Right lobe of liver (tissue), 6 donors: ENCODE data around the gene DAB2. TPM values are rescaled to one million over a fixed set of nuclear protein-coding genes. Genes with fewer than 3 reads are reported as not detected.
A peak's percentile ranks its signal among the peaks of the same experiment; 100 is the strongest.

Experiments used
- ATAC-seq, 4 donors: fragments of 200-7000 bp; cut with Tn5 transposase; one replicate each; pipeline ENCODE4 v1.9.1; 2020; ENCODE audit warnings: mild to moderate bottlenecking in 4 of 4, moderate library complexity in 4 of 4
- DNase-seq, 3 donors: peaks; one replicate each; pipeline ENCODE4 v3.0.0-alpha.2; 2020
- H3K27ac ChIP-seq, 3 donors: fragments of 200-600 bp; one replicate each; pipeline ENCODE4 v1.8.0; 2022
- H3K27me3 ChIP-seq, 2 donors: fragments of 200-600 bp; one replicate each; pipeline ENCODE4 v1.8.0; 2022
- H3K36me3 ChIP-seq, 4 donors: fragments of 200-600 bp; sonication (generic) in 1 of 4; one replicate each; pipeline versions ENCODE4 v1.5.1 to v1.8.0; 2017 to 2022; ENCODE audit warnings: control low read depth in 1 of 4
- H3K4me1 ChIP-seq, 4 donors: fragments of 200-600 bp; sonication (generic) in 1 of 4; one replicate each; pipeline versions ENCODE4 v1.5.1 to v1.8.0; 2017 to 2022; ENCODE audit warnings: control low read depth in 1 of 4
- H3K4me3 ChIP-seq, 3 donors: fragments of 200-600 bp; one replicate each; pipeline ENCODE4 v1.8.0; 2022
- H3K9me3 ChIP-seq, 4 donors: fragments of 200-600 bp; sonication (generic) in 1 of 4; one replicate each; pipeline versions ENCODE4 v1.5.1 to v1.8.0; 2017 to 2022; ENCODE audit warnings: control low read depth in 1 of 4
- POLR2A ChIP-seq: fragments of 450-650 bp; IDR thresholded peaks from one replicate; pipeline ENCODE4 v1.6.1; 2017; ENCODE audit warnings: antibody characterized with exemption, mild to moderate bottlenecking
- WGBS: methylation state at CpG from one replicate; pipeline ENCODE4 v1.1.6; 2018; ENCODE audit warnings: low coverage, low lambda C conversion rate; ENCODE audit not compliant: insufficient coverage; ENCODE audit errors: missing lambda C conversion rate; 5-methylcytosine and 5-hydroxymethylcytosine counted together
- intact Hi-C, 2 donors: fragments of 100-400 bp; cut with DNase I; formaldehyde crosslinking; loops; one replicate each; pipeline versions ENCODE4 v1.11.2 to v1.14.1; 2022
- total RNA-seq, 6 experiments: library from RNA; depleted of rRNA in 2 of 6; stranded (reverse); fragments of >200 nt in 2 of 6; fragmentation: NEBNext Ultra II Directional in 3 of 6; extraction: Animal tissue kit (Norgen Biotek cat#: 25700) in 3 of 6; gene quantifications; one replicate each; pipeline versions ENCODE4 v1.1.0 to v1.2.4, GENCODE V29; 2016 to 2023
- TF ChIP-seq, protein P1 (sequence below), 4 donors: fragments of 200-600 bp in 3 of 4; fragments of 450-650 bp in 1 of 4; IDR thresholded peaks; one replicate each; pipeline versions ENCODE4 v1.5.1 to v1.8.0; 2016 to 2022; ENCODE audit warnings: antibody characterized with exemption in 4 of 4, mild to moderate bottlenecking in 2 of 4
- donor health status: DM: no; HTN: yes; CAD: no.
- donor health status: DM: no; HTN: no; CAD: no.
- donor health status: DM: no; HTN: no; CAD: no.
- donor health status: DM: no; HTN: yes; CAD: no.
- donor health status: DM: no; HTN: yes; CAD: no.

Gene DAB2
- total RNA-seq, 6 experiments from 2014 or later: 7.3 to 32.8 (median 14.0) TPM

- TF ChIP-seq, protein P1, sequence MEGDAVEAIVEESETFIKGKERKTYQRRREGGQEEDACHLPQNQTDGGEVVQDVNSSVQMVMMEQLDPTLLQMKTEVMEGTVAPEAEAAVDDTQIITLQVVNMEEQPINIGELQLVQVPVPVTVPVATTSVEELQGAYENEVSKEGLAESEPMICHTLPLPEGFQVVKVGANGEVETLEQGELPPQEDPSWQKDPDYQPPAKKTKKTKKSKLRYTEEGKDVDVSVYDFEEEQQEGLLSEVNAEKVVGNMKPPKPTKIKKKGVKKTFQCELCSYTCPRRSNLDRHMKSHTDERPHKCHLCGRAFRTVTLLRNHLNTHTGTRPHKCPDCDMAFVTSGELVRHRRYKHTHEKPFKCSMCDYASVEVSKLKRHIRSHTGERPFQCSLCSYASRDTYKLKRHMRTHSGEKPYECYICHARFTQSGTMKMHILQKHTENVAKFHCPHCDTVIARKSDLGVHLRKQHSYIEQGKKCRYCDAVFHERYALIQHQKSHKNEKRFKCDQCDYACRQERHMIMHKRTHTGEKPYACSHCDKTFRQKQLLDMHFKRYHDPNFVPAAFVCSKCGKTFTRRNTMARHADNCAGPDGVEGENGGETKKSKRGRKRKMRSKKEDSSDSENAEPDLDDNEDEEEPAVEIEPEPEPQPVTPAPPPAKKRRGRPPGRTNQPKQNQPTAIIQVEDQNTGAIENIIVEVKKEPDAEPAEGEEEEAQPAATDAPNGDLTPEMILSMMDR (IDR thresholded peaks at IDR 0.05): no peak
- no peak for TF ChIP-seq POLR2A
- Histone ChIP-seq H3K36me3 (no peaks in the 10 kb centered on the region), H3K27ac (no peak overlapping the region), H3K9me3 (no peaks in the 10 kb centered on the region), H3K27me3 (no peaks in the 10 kb centered on the region), H3K4me3 (no peak overlapping the region), H3K4me1 (no peaks in the 10 kb centered on the region)
- intact Hi-C loops: no loop called here
- DNase-seq (no peak), ATAC-seq (peak; percentile 21 to 51 (median 30))
- WGBS: 59% methylated on average over 6 of the region's 6 CpGs
Measured at GRCh38 chr5:39469777-39470415, 45.1 kb upstream of the DAB2 start.

- TF ChIP-seq, protein P1 (IDR thresholded peaks at IDR 0.05): no peak
- TF ChIP-seq POLR2A: no peak
- Histone ChIP-seq H3K36me3 (no peaks in the 10 kb centered on the region), H3K4me3 (no peak overlapping the region), H3K4me1 (no peaks in the 10 kb centered on the region), H3K27me3 (no peaks in the 10 kb centered on the region), H3K9me3 (no peaks in the 10 kb centered on the region), H3K27ac (no peak overlapping the region)
- intact Hi-C loops: no loop called here
- WGBS: 78% methylated on average over 1 of the region's 1 CpG
- ATAC-seq (peak in 1 of 4 donors; percentile 29), DNase-seq (no peak)
Measured at GRCh38 chr5:39469176-39469575, 44.4 kb upstream of the DAB2 start.

- intact Hi-C loops: no loop called here
Measured at GRCh38 chr5:39466846-39467245, 42.1 kb upstream of the DAB2 start.

GRCh38 chr5:39465843-39466242 lies 41.1 kb upstream of the DAB2 start:
- Histone ChIP-seq H3K9me3 (no peaks in the 10 kb centered on the region), H3K27ac (no peak overlapping the region), H3K27me3 (no peaks in the 10 kb centered on the region), H3K36me3 (no peaks in the 10 kb centered on the region), H3K4me3 (no peak overlapping the region), H3K4me1 (no peaks in the 10 kb centered on the region)
- 60% methylated on average over 2 of the region's 2 CpGs for WGBS
- intact Hi-C loops: no loop called here
- peak in 1 of 4 donors; percentile 21 for ATAC-seq
- DNase-seq: no peak
- TF ChIP-seq POLR2A: no peak
- TF ChIP-seq, protein P1 (IDR thresholded peaks at IDR 0.05): no peak

More at GRCh38 chr5:39466846-39467245, 42.1 kb upstream of the DAB2 start:
- Histone ChIP-seq H3K9me3 (no peaks in the 10 kb centered on the region), H3K27ac (no peak overlapping the region), H3K27me3 (no peaks in the 10 kb centered on the region), H3K4me3 (no peak overlapping the region), H3K4me1 (no peaks in the 10 kb centered on the region), H3K36me3 (no peaks in the 10 kb centered on the region)
- DNase-seq (no peak), ATAC-seq (peak in 3 of 4 donors; percentile 30 to 50 (median 36))
- TF ChIP-seq, protein P1 (IDR thresholded peaks at IDR 0.05): no peak
- TF ChIP-seq POLR2A: no peak
- WGBS: 83% methylated on average over 1 of the region's 1 CpG
